ENCODE results near the gene GABRP.
"Not testable (repeated sequence)": the region's sequence is repeated elsewhere in the genome, so short reads cannot be mapped to it uniquely, and the experiment has no call there.

GABRP gene

DNA sequence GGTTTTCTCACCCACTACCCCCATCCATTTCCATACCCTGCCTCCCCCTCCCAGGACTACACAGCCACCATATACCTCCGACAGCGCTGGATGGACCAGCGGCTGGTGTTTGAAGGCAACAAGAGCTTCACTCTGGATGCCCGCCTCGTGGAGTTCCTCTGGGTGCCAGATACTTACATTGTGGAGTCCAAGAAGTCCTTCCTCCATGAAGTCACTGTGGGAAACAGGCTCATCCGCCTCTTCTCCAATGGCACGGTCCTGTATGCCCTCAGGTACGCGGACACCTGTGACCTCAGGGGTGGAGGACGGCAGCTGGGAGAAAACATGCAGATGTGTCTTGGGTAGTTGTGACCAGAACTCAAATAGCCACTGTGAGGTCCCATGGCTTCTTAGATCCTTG, 11.6 kb downstream of the GABRP start:
- DNase-seq: no peak

DNA sequence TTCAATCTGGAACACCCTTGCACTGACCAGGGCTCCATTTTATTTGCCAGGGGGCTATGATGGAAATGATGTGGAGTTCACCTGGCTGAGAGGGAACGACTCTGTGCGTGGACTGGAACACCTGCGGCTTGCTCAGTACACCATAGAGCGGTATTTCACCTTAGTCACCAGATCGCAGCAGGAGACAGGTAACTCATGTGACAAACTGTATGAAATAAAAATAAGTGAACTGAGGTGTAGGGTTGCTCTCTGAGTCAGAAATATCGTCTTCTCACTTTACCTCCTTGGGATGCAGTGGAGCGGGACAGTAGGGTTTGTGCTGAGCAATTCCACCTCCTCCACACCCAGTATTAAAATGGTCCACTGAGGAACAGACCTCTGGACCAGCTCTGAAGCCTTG, 22.1 kb downstream of the GABRP start:
- no peak for DNase-seq

GRCh38 chr5:170809551-170809950, 26.0 kb downstream of the GABRP start:
- no peak for DNase-seq

DNA sequence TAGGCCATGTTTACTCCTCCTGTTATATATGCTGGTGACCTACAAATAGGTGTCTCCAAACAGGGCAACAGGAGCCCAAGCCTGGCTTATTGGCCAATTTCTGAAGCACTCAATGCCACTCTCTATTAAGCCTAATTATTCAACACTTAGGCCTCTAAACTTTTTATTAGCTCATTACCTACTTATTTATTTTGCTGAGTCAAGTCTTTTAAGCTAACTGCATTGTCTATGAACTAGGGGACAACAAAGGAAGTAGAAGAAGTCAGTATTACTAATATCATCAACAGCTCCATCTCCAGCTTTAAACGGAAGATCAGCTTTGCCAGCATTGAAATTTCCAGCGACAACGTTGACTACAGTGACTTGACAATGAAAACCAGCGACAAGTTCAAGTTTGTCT, 28.2 kb downstream of the GABRP start:
- DNase-seq: no peak

DNA sequence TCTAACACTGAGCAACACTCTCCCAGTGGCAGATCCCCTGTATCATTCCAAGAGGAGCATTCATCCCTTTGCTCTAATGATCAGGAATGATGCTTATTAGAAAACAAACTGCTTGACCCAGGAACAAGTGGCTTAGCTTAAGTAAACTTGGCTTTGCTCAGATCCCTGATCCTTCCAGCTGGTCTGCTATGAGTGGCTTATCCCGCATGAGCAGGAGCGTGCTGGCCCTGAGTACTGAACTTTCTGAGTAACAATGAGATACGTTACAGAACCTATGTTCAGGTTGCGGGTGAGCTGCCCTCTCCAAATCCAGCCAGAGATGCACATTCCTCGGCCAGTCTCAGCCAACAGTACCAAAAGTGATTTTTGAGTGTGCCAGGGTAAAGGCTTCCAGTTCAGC, 29.7 kb downstream of the GABRP start:
- no peak for DNase-seq

GRCh38 chr5:170817195-170817594, 33.7 kb downstream of the GABRP start:
- no peak for DNase-seq

- no peak for DNase-seq
Observed at GRCh38 chr5:170818232-170818631, 34.7 kb downstream of the GABRP start.

- DNase-seq: no peak
Observed at GRCh38 chr5:170819824-170820223, 36.3 kb downstream of the GABRP start.

DNA sequence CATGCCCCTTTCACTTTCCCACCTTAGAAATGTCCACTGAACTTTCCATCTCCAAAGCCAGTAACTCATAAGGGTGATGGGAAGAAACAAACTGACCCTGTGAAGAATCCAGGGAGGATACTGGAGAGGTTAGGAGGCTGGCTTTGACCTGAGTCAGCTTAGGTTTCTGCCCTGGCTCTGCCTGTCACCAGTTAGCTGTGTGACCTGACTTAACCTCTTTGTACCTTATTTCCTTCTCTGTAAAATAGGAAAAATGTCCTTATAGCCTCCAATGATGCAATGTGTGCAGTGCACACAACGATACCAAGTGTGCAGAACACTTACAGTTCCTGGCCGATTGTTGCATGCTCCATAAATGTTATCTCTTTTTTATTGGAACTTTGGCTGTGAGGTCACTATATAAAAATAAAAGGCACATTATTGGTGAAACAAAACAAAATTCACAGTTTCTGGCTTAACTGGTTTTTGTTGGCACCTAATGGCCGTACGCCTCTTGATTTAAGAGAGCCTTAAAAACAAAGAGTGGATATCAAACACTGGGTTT, 37.8 kb downstream of the GABRP start:
- no peak for DNase-seq

- no peak for DNase-seq
Observed at GRCh38 chr5:170826117-170826516, 42.6 kb downstream of the GABRP start.

DNA sequence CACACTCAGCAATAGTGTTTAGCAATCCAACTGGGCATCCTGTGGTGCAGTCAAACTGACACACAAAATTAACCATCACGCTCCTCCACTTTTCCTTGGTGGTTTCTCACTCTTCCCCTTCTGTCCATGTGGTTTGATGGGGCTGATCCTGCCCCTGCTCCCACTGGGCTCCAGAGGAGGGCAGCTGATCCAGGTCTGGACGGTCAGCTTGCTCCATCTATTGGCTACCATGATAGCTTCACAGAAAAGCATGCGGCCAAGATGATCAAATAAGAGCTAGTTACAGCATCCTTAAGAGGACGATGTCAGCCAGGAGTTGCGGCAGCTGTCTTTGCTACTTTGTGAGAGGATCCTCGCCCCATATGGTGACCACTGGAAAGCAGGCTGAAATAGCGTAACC, 48.7 kb downstream of the GABRP start:
- DNase-seq: no peak

DNA sequence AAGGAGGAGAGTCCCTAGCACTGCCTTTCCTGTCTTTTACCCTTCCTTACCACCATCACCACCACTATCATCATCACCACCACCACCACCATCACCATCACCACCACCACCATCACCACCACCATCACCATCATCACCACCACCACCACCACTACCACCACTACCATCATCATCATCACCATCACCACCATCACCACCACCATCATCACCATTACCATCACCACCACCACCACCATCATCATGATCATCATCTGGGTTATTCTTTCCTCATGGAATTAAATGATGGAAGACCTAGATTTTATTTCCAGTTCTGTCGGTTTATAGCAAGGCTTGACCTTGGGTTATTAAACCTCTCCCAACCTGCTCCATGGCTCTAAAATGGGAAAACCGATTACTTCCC, 50.5 kb downstream of the GABRP start:
- DNase-seq: not testable (repeated sequence)

GRCh38 chr5:170836226-170836625, 52.7 kb downstream of the GABRP start:
- DNase-seq: no peak

DNA sequence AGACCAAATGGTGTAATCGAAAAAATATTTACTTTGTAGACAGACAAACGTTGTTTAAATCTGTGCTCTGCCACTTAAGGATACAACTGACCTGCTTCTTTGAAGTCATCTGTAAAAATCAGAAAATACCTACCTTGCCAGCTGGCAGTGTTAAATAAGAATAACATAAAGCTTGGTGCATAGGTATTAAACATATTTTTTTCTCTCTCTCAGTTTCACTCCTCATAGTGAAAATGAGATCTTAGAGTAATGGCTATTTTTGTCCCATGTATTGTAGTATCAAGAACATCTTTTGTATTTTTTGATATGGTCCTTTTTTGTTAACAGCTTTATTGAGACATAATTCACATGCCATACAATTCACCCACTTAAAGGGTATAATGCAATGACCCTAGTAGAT, 60.3 kb downstream of the GABRP start:
- no peak for DNase-seq

GRCh38 chr5:170844651-170845050, 61.1 kb downstream of the GABRP start:
- DNase-seq: no peak

DNA sequence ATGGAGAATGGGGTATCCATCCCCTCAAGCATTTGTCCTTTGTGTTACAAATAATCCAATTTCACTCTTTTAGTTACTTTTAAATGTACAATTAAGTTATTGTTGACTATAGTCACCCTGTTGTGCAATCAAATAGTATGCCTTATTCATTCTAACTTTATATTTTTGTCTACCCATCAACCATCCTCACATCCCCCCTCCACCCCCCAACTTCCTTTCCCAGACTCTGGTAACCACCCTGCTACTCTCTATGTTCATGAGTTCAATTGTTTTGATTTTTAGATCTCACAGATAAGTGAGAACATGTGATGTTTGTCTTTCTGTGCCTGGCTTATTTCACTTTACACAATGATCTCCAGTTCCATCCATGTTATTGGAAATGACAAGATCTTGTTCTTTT, 62.9 kb downstream of the GABRP start:
- no peak for DNase-seq

DNA sequence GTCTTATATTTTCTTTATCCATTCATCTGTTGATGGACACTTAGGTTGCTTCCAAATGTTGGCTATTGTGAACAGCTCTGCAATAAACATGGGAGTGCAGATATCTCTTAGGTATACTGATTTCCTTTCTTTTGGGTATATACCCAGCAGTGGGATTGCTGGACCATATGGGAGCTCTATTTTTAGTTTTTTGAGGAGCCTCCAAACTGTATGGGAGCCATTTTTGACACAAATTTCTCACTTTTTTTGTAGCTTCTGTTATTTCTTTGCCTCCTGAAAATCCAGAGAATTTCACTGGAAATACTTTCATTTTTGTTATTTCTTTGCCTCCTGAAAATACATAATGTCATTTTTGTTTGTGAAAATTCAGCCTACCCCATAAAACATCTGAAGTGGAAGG, 63.3 kb downstream of the GABRP start:
- no peak for DNase-seq

DNA sequence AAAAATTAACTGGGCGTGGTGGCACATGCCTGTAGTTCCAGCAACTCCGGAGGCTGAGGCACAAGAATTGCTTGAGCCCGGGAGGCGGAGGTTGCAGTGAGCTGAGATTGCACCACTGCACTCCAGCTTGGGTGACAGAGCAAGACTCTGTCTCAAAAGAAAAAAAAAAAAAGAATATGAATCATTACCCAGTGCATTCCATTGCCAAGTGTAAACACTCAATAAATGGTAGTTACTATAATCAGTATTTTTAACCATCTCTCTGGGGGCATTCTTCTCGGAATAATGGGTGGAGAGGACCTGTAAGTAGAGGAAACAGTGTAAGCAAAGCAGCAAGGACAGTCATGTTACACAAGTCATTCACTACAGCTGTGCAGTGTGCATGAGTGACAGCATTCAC, 64.5 kb downstream of the GABRP start:
- no peak for DNase-seq

GRCh38 chr5:170849374-170849773, 65.8 kb downstream of the GABRP start:
- DNase-seq: no peak

GRCh38 chr5:170854566-170854965, 71.0 kb downstream of the GABRP start:
- no peak for DNase-seq

DNA sequence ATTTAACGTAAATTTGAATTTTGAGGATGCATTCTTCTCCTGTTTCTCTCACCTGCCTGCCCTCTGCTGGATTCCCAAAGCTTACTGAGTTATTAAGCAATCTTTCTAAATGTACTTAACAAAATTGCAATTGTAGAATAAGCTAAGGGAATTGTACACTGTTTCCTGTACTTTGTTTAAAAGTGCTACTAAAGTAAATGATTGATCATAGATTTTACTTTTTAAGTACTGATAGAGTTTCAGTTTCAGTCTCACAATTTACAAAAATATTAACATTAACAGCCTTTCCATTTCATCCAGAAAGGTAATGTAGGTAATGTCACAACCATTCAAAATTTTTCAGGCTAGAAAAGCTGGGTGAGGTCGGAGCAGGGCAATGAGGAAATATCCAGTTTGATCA, 73.5 kb downstream of the GABRP start:
- no peak for DNase-seq

DNA sequence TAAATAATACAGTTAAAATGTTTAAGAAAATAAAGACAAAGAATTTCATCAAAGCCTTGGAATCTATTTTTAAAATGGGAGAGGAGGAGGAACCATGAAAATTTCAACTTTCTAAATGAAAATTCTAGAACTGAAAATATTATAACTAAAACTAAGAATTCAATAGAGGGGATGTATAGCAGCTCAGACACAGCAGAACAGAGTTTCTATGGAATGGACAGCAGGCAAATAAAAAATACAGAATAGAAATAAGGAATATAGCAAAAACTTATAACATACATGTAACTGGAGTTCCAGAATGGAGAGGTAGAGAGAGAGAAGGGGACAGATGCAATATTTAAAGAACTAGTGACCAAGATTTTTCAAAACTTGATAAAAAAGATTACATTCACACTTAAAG, 76.9 kb downstream of the GABRP start:
- DNase-seq: no peak

DNA sequence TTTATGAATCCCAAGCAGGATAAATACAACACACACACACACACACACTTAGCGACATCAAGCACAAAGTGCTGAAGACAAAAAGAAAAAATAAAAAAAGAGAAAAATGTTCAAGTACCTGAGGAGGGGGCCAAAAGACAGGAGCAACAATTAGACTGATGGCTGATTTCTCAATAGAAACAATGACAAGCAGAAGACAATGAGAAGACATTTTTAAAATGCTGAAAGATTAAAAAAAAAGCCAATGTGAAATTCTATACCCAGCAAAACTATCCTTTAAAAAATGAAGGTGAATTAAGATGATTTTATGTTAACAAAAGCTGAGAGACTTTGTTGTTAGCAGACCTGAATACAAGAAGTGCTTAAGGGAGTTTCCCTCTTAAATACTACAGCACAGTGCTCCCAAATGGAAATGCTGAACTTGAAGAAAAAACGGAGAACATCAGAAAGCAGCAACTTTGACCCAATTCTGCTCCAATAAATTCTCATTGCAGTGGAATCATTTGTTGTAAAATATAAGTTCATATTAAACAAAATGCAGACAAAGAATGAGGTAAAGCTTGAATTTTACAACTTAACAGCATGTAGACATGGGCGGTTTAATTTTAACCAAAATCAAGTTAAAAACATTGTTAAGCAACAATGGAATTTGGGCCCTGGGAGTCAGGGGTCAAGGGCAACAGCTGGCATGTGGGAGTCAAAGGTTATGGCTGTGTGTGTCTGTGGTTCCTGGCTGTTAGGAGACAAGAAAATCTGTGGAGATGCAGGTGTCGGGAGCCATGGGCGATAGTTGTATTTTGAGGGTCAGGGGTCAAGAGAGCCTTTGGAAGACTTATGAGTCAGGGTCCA, 77.5 kb downstream of the GABRP start:
- no peak for DNase-seq

DNA sequence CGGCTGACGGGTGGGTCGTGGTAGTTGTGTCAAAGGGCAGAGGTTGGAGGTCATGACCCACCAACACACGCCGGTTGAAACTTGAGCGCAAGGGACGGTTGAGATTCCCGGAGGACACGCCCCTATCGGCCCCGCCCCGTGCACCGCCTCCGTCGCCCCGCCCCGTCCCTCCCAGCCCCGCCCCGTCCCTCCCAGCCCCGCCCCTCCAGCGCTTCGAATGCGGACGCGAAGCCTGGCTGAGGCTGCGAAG, 78.1 kb downstream of the GABRP start:
- DNase-seq: no peak
